Measurements from ENCODE around the gene TRIM67. TPM values are rescaled to one million over a fixed set of nuclear protein-coding genes. Genes with fewer than 3 reads are reported as not detected.

Gene TRIM67
- total and polyA plus RNA-seq, 2 experiments from 2014 or later: not detected

- H3K4me2 ChIP-seq (ENCODE audit: unreplicated experiment): no peak overlapping the region
- H4K20me1 ChIP-seq (ENCODE audit: insufficient read depth): no peaks in the 10 kb centered on the region
- no peaks in the 10 kb centered on the region for H3K9me3 ChIP-seq (ENCODE audit: low read depth)
- no peaks in the 10 kb centered on the region for H3K79me2 ChIP-seq (ENCODE audit: insufficient read depth)
- TF ChIP-seq EZH2 (IDR thresholded peaks at IDR 0.05; ENCODE audit: insufficient read depth, poor library complexity, severe bottlenecking) (no peak), EZH2phosphoT487 (IDR thresholded peaks at IDR 0.05; ENCODE audit: insufficient read depth, low read depth) (no peak)
- H3K4me1 ChIP-seq (ENCODE audit: insufficient read depth): no peaks in the 10 kb centered on the region
- no peak overlapping the region for H3K27ac ChIP-seq
- 65 to 76% methylated on average over 1 of the region's 1 CpG for WGBS, 2 experiments (ENCODE audit: low coverage in 1 of 2, low lambda C conversion rate in 2 of 2, missing lambda C conversion rate in 2 of 2)
- H3K4me3 ChIP-seq: no peak overlapping the region
- in situ Hi-C loops (cut with MboI): no loop called here
- H3K36me3 ChIP-seq (ENCODE audit: low read depth): no peaks in the 10 kb centered on the region
- H3K9ac ChIP-seq: no peak overlapping the region
- no peak for DNase-seq
- 0 out of 2 replicates have a peak, but pooled peaks cover 6% of the 10 kb centered on the region for H3K27me3 ChIP-seq (replicated peaks; ENCODE audit: insufficient read depth)
- no peak overlapping the region for H2AFZ ChIP-seq
- H3F3A ChIP-seq (ENCODE audit: insufficient read depth): no peaks in the 10 kb centered on the region
- no peaks in the 10 kb centered on the region for H3K9me2 ChIP-seq (ENCODE audit: insufficient read depth)
Measured at GRCh38 chr1:231170875-231171274, 9.0 kb downstream of the TRIM67 start.

- WGBS, 2 experiments (ENCODE audit: low coverage in 1 of 2, low lambda C conversion rate in 2 of 2, missing lambda C conversion rate in 2 of 2): 36 to 39% methylated on average over 6 of the region's 6 CpGs
- H3K9ac ChIP-seq: no peak overlapping the region
Measured at GRCh38 chr1:231171623-231172197, 9.9 kb downstream of the TRIM67 start.

GRCh38 chr1:231172411-231172810 is 10.6 kb downstream of the TRIM67 start:
- no peak for DNase-seq
- Histone ChIP-seq H4K20me1 (ENCODE audit: insufficient read depth) (no peaks in the 10 kb centered on the region), H3K9me2 (ENCODE audit: insufficient read depth) (no peaks in the 10 kb centered on the region), H3K36me3 (ENCODE audit: low read depth) (no peaks in the 10 kb centered on the region), H3K27me3 (replicated peaks; ENCODE audit: insufficient read depth) (0 out of 2 replicates have a peak, but pooled peaks cover 6% of the 10 kb centered on the region), H3K9ac (no peak overlapping the region), H3F3A (ENCODE audit: insufficient read depth) (no peaks in the 10 kb centered on the region), H3K4me1 (ENCODE audit: insufficient read depth) (no peaks in the 10 kb centered on the region), H3K79me2 (ENCODE audit: insufficient read depth) (no peaks in the 10 kb centered on the region), H2AFZ (no peak overlapping the region), H3K4me2 (ENCODE audit: unreplicated experiment) (no peak overlapping the region), H3K4me3 (no peak overlapping the region), H3K9me3 (ENCODE audit: low read depth) (no peaks in the 10 kb centered on the region), H3K27ac (no peak overlapping the region)
- 15 to 26% methylated on average over 3 of the region's 3 CpGs for WGBS, 2 experiments (ENCODE audit: low coverage in 1 of 2, low lambda C conversion rate in 2 of 2, missing lambda C conversion rate in 2 of 2)
- in situ Hi-C loops (cut with MboI): no loop called here
- no peak for TF ChIP-seq EZH2 (IDR thresholded peaks at IDR 0.05; ENCODE audit: insufficient read depth, poor library complexity, severe bottlenecking)
- no peak for TF ChIP-seq EZH2phosphoT487 (IDR thresholded peaks at IDR 0.05; ENCODE audit: insufficient read depth, low read depth)

More at GRCh38 chr1:231171623-231172197, 9.9 kb downstream of the TRIM67 start:
- Histone ChIP-seq H3K27me3 (replicated peaks; ENCODE audit: insufficient read depth) (0 out of 2 replicates have a peak, but pooled peaks cover 6% of the 10 kb centered on the region), H3K9me3 (ENCODE audit: low read depth) (no peaks in the 10 kb centered on the region), H3K4me2 (ENCODE audit: unreplicated experiment) (no peak overlapping the region), H3K9me2 (ENCODE audit: insufficient read depth) (no peaks in the 10 kb centered on the region), H3K4me3 (no peak overlapping the region), H2AFZ (no peak overlapping the region), H3K27ac (no peak overlapping the region), H3K79me2 (ENCODE audit: insufficient read depth) (no peaks in the 10 kb centered on the region), H4K20me1 (ENCODE audit: insufficient read depth) (no peaks in the 10 kb centered on the region), H3K4me1 (ENCODE audit: insufficient read depth) (no peaks in the 10 kb centered on the region), H3F3A (ENCODE audit: insufficient read depth) (no peaks in the 10 kb centered on the region), H3K36me3 (ENCODE audit: low read depth) (no peaks in the 10 kb centered on the region)
- no peak for DNase-seq
- in situ Hi-C loops (cut with MboI): no loop called here
- TF ChIP-seq EZH2 (IDR thresholded peaks at IDR 0.05; ENCODE audit: insufficient read depth, poor library complexity, severe bottlenecking) (no peak), EZH2phosphoT487 (IDR thresholded peaks at IDR 0.05; ENCODE audit: insufficient read depth, low read depth) (no peak)

- no peaks in the 10 kb centered on the region for H3K4me1 ChIP-seq (ENCODE audit: insufficient read depth)
- no peaks in the 10 kb centered on the region for H3F3A ChIP-seq (ENCODE audit: insufficient read depth)
- H3K9me3 ChIP-seq (ENCODE audit: low read depth): no peaks in the 10 kb centered on the region
- no peaks in the 10 kb centered on the region for H3K9me2 ChIP-seq (ENCODE audit: insufficient read depth)
- 33 to 35% methylated on average over 1 of the region's 1 CpG for WGBS, 2 experiments (ENCODE audit: low coverage in 1 of 2, low lambda C conversion rate in 2 of 2, missing lambda C conversion rate in 2 of 2)
- H3K79me2 ChIP-seq (ENCODE audit: insufficient read depth): no peaks in the 10 kb centered on the region
- DNase-seq: no peak
- H2AFZ ChIP-seq: no peak overlapping the region
- in situ Hi-C loops (cut with MboI): no loop called here
- H4K20me1 ChIP-seq (ENCODE audit: insufficient read depth): no peaks in the 10 kb centered on the region
- no peaks in the 10 kb centered on the region for H3K36me3 ChIP-seq (ENCODE audit: low read depth)
- no peak overlapping the region for H3K9ac ChIP-seq
- H3K27ac ChIP-seq: no peak overlapping the region
- H3K4me3 ChIP-seq: no peak overlapping the region
- H3K4me2 ChIP-seq (ENCODE audit: unreplicated experiment): no peak overlapping the region
- H3K27me3 ChIP-seq (replicated peaks; ENCODE audit: insufficient read depth): peaks cover 6% of the 10 kb centered on the region; the same call in 1 of the 2 replicates
- TF ChIP-seq EZH2phosphoT487 (IDR thresholded peaks at IDR 0.05; ENCODE audit: insufficient read depth, low read depth) (no peak), EZH2 (IDR thresholded peaks at IDR 0.05; ENCODE audit: insufficient read depth, poor library complexity, severe bottlenecking) (no peak)
Measured at GRCh38 chr1:231176421-231176820, 14.6 kb downstream of the TRIM67 start.
